Astrocyte (in vitro differentiated cells and primary cell): ENCODE results near the gene ODF2. TPM values are rescaled to one million over a fixed set of nuclear protein-coding genes. Genes with fewer than 3 reads are reported as not detected.
A peak's percentile ranks its signal among the peaks of the same experiment; 100 is the strongest.

Experiments
- DNase-seq: peaks from one replicate; pipeline ENCODE4 v3.0.0-alpha.2; 2010; ENCODE audit warnings: low read depth
- FAIRE-seq: peaks from 2 replicates; lab custom pipeline; 2011; peaks lifted over from hg19 to GRCh38; lab: Jason Lieb, UNC
- H2AFZ ChIP-seq: 2 replicates; pipeline ENCODE4 v1.6.0; 2012; ENCODE audit warnings: low read depth, low read length, inconsistent platforms
- H3K27ac ChIP-seq: 2 replicates; pipeline ENCODE4 v1.5.1; 2011; ENCODE audit warnings: low read depth, low read length, inconsistent platforms
- H3K27me3 ChIP-seq: 2 replicates; pipeline ENCODE4 v1.6.0; 2011; ENCODE audit warnings: low read length, inconsistent platforms; ENCODE audit not compliant: insufficient read depth
- H3K36me3 ChIP-seq: 2 replicates; pipeline ENCODE4 v1.5.1; 2011; ENCODE audit warnings: low read length, inconsistent platforms; ENCODE audit not compliant: insufficient read depth
- H3K4me1 ChIP-seq: 2 replicates; pipeline ENCODE4 v1.5.1; 2011; ENCODE audit warnings: low read length, inconsistent platforms; ENCODE audit not compliant: insufficient read depth
- H3K4me2 ChIP-seq: 2 replicates; pipeline ENCODE4 v1.6.0; 2012; ENCODE audit warnings: low read length, inconsistent platforms
- H3K4me3 ChIP-seq: 2 replicates; pipeline ENCODE4 v1.5.1; 2011; ENCODE audit warnings: low read depth, mild to moderate bottlenecking, low read length, inconsistent platforms; ENCODE audit not compliant: insufficient read depth
- H3K79me2 ChIP-seq: 2 replicates; pipeline ENCODE4 v1.6.0; 2012; ENCODE audit warnings: mild to moderate bottlenecking, low read length, inconsistent platforms; ENCODE audit not compliant: insufficient read depth
- H3K9ac ChIP-seq: 2 replicates; pipeline ENCODE4 v1.6.0; 2012; ENCODE audit warnings: mild to moderate bottlenecking, low read length, inconsistent platforms
- H3K9me3 ChIP-seq: 2 replicates; pipeline ENCODE4 v1.5.1; 2012; ENCODE audit warnings: low read depth, mild to moderate bottlenecking, low read length, inconsistent platforms; ENCODE audit not compliant: insufficient read depth
- H4K20me1 ChIP-seq: 2 replicates; pipeline ENCODE4 v1.6.0; 2012; ENCODE audit warnings: low read length, inconsistent platforms; ENCODE audit not compliant: insufficient read depth
- H3K27ac Mint-ChIP-seq: one replicate; pipeline ENCODE4 v1.8.0; 2021; ENCODE audit warnings: mild to moderate bottlenecking, mixed read lengths; ENCODE audit not compliant: unreplicated experiment
- H3K27me3 Mint-ChIP-seq: one replicate; pipeline ENCODE4 v1.8.0; 2021; ENCODE audit warnings: low read depth, mixed read lengths; ENCODE audit not compliant: unreplicated experiment
- H3K36me3 Mint-ChIP-seq: one replicate; pipeline ENCODE4 v1.8.0; 2021; ENCODE audit warnings: low read depth, mixed read lengths; ENCODE audit not compliant: unreplicated experiment
- H3K4me1 Mint-ChIP-seq: one replicate; pipeline ENCODE4 v1.8.0; 2021; ENCODE audit warnings: low read depth, mixed read lengths; ENCODE audit not compliant: unreplicated experiment
- H3K4me3 Mint-ChIP-seq: one replicate; pipeline ENCODE4 v1.8.0; 2021; ENCODE audit warnings: mild to moderate bottlenecking, moderate library complexity, mixed read lengths; ENCODE audit not compliant: unreplicated experiment
- H3K9me3 Mint-ChIP-seq: one replicate; pipeline ENCODE4 v1.8.0; 2021; ENCODE audit warnings: mild to moderate bottlenecking, mixed read lengths; ENCODE audit not compliant: unreplicated experiment
- CTCF ChIP-seq: IDR thresholded peaks from 2 replicates; pipeline ENCODE4 v1.5.1; 2011; ENCODE audit warnings: low read depth, mild to moderate bottlenecking, inconsistent platforms, low read length, moderate library complexity; ENCODE audit not compliant: insufficient read depth
- EZH2 ChIP-seq: IDR thresholded peaks from 2 replicates; pipeline ENCODE4 v1.6.1; 2012; ENCODE audit warnings: mild to moderate bottlenecking, low read length, inconsistent platforms; ENCODE audit not compliant: insufficient read depth
- total RNA-seq: library from RNA; stranded (reverse); gene quantifications from 2 replicates; pipeline ENCODE4 v1.2.1, GENCODE V29; 2021

ODF2 gene
- total RNA-seq, 1 donor from 2014 or later, result 26.2 TPM

GRCh38 chr9:128521956-128522355, 66.2 kb downstream of the ODF2 start:
- Histone ChIP-seq H3K27me3 (no peaks in the 10 kb centered on the region), H3K27ac (no peak overlapping the region), H3K9ac (no peak overlapping the region), H2AFZ (no peak overlapping the region), H4K20me1 (no peaks in the 10 kb centered on the region), H3K4me3 (no peak overlapping the region), H3K79me2 (no peaks in the 10 kb centered on the region), H3K9me3 (no peaks in the 10 kb centered on the region), H3K4me1 (peaks cover 11% of the 10 kb centered on the region), H3K36me3 (peaks cover 10% of the 10 kb centered on the region), H3K4me2 (no peak overlapping the region)
- Mint-ChIP-seq H3K27me3 (no peaks in the 10 kb centered on the region), H3K36me3 (peaks cover 24% of the 10 kb centered on the region), H3K9me3 (no peaks in the 10 kb centered on the region), H3K27ac (no peak overlapping the region), H3K4me1 (peaks cover 11% of the 10 kb centered on the region), H3K4me3 (no peak overlapping the region)
- FAIRE-seq, result no peak
- TF ChIP-seq EZH2 (no peak), CTCF (no peak)
- no peak for DNase-seq

- no peak for FAIRE-seq
- Mint-ChIP-seq H3K9me3 (no peaks in the 10 kb centered on the region), H3K4me1 (peaks cover 12% of the 10 kb centered on the region)
Observed at GRCh38 chr9:128523199-128523925, 67.6 kb downstream of the ODF2 start.

More at GRCh38 chr9:128523199-128523925, 67.6 kb downstream of the ODF2 start:
- no peaks in the 10 kb centered on the region for H3K27me3 ChIP-seq
- no peaks in the 10 kb centered on the region for H3K79me2 ChIP-seq
- H3K27me3 Mint-ChIP-seq, result no peaks in the 10 kb centered on the region
- no peak for TF ChIP-seq CTCF
- no peak for TF ChIP-seq EZH2
- H3K4me3 Mint-ChIP-seq, result no peak overlapping the region
- no peaks in the 10 kb centered on the region for H4K20me1 ChIP-seq
- peaks cover 11% of the 10 kb centered on the region for H3K4me1 ChIP-seq
- no peak overlapping the region for H3K27ac Mint-ChIP-seq
- H3K9ac ChIP-seq, result peak overlapping the region; percentile 21
- no peak overlapping the region for H2AFZ ChIP-seq
- H3K27ac ChIP-seq, result no peak overlapping the region
- no peak overlapping the region for H3K4me3 ChIP-seq
- peak overlapping the region; percentile 40 for H3K4me2 ChIP-seq
- peaks cover 17% of the 10 kb centered on the region for H3K36me3 ChIP-seq
- peak; percentile 29 for DNase-seq
- no peaks in the 10 kb centered on the region for H3K9me3 ChIP-seq
- H3K36me3 Mint-ChIP-seq, result peaks cover 18% of the 10 kb centered on the region
